Activated CD8-positive, alpha-beta memory T cell treated with anti-CD3 and anti-CD28 coated beads for 1 hour (primary cell): ENCODE data around the gene NPC1L1.
"Not testable (repeated sequence)": the region's sequence is repeated elsewhere in the genome, so short reads cannot be mapped to it uniquely, and the experiment has no call there.

ENCODE experiments used
- DNase-seq, 2 donors: peaks; one replicate each; pipeline ENCODE4 v3.0.0-alpha.2; 2020; ENCODE audit warnings: low read depth in 1 of 2; ENCODE audit errors: extremely low read depth in 1 of 2

NPC1L1 gene

GRCh38 chr7:44566680-44567079 is 25.6 kb upstream of the NPC1L1 start:
- DNase-seq: no peak

GRCh38 chr7:44565795-44566559 is 24.8 kb upstream of the NPC1L1 start:
- no peak for DNase-seq

- DNase-seq: peak; percentile 19 to 45
Observed at GRCh38 chr7:44565097-44565794, 24.1 kb upstream of the NPC1L1 start.

GRCh38 chr7:44564606-44565005 is 23.5 kb upstream of the NPC1L1 start:
- no peak for DNase-seq

GRCh38 chr7:44563171-44563679 is 22.1 kb upstream of the NPC1L1 start:
- DNase-seq: no peak

GRCh38 chr7:44562622-44562962 is 21.5 kb upstream of the NPC1L1 start:
- DNase-seq: not testable (repeated sequence)

- DNase-seq: no peak
Observed at GRCh38 chr7:44561962-44562621, 21.0 kb upstream of the NPC1L1 start.

- no peak for DNase-seq
Observed at GRCh38 chr7:44561481-44561880, 20.4 kb upstream of the NPC1L1 start.

- no peak for DNase-seq
Observed at GRCh38 chr7:44559485-44559884, 18.4 kb upstream of the NPC1L1 start.

GRCh38 chr7:44557485-44557884 is 16.4 kb upstream of the NPC1L1 start:
- DNase-seq: no peak

- no peak for DNase-seq
Observed at GRCh38 chr7:44555350-44555749, 14.2 kb upstream of the NPC1L1 start.

GRCh38 chr7:44552473-44553005 is 11.4 kb upstream of the NPC1L1 start:
- DNase-seq: not testable (repeated sequence)

GRCh38 chr7:44549457-44549856 is 8.3 kb upstream of the NPC1L1 start:
- DNase-seq: no peak

GRCh38 chr7:44548893-44549292 is 7.8 kb upstream of the NPC1L1 start:
- DNase-seq: no peak

- DNase-seq: no peak
Observed at GRCh38 chr7:44547536-44548231, 6.6 kb upstream of the NPC1L1 start.

- no peak for DNase-seq
Observed at GRCh38 chr7:44541876-44542610, 913 bp upstream of the NPC1L1 start.

- no peak for DNase-seq
Observed at GRCh38 chr7:44540592-44541027, 520 bp downstream of the NPC1L1 start.

- no peak for DNase-seq
Observed at GRCh38 chr7:44539669-44540506, 1.2 kb downstream of the NPC1L1 start.
